HepG2 (cell line): ENCODE measurements around the gene ZCRB1. TPM values are rescaled to one million over a fixed set of nuclear protein-coding genes. Genes with fewer than 3 reads are reported as not detected.

Experiments used
- AFF4 ChIP-seq: sonication (generic); formaldehyde crosslinking; IDR thresholded peaks from 2 replicates; pipeline ENCODE4 v1.4.0; 2020; ENCODE audit warnings: missing genetic modification reagents
- AHDC1 ChIP-seq: sonication (generic); formaldehyde crosslinking; IDR thresholded peaks from 2 replicates; pipeline ENCODE4 v1.5.1; 2020; ENCODE audit warnings: mild to moderate bottlenecking, missing genetic modification reagents, borderline replicate concordance
- CENPX ChIP-seq: sonication (generic); formaldehyde crosslinking; IDR thresholded peaks from 2 replicates; pipeline ENCODE4 v1.9.0; 2021; ENCODE audit warnings: mild to moderate bottlenecking, missing genetic modification reagents, moderate library complexity
- FOSL2 ChIP-seq: sonication (generic); formaldehyde crosslinking; IDR thresholded peaks from 2 replicates; pipeline ENCODE4 v1.4.0; 2020; ENCODE audit warnings: missing genetic modification reagents
- HMG20A ChIP-seq: IDR thresholded peaks from 2 replicates; pipeline ENCODE4 v1.6.1; 2016; ENCODE audit warnings: borderline replicate concordance
- ZFP91 ChIP-seq: sonication (generic); formaldehyde crosslinking; IDR thresholded peaks from 2 replicates; pipeline ENCODE4 v1.9.0; 2022; ENCODE audit warnings: missing genetic modification reagents, mild to moderate bottlenecking, borderline replicate concordance
- ZNF367 ChIP-seq: sonication (generic); formaldehyde crosslinking; IDR thresholded peaks from 2 replicates; pipeline ENCODE4 v1.4.0; 2020; ENCODE audit warnings: missing genetic modification reagents, borderline replicate concordance
- ZNF543 ChIP-seq: sonication (generic); formaldehyde crosslinking; IDR thresholded peaks from 2 replicates; pipeline ENCODE4 v1.4.0; 2020; ENCODE audit warnings: mild to moderate bottlenecking, missing genetic modification reagents
- ZNF646 ChIP-seq: sonication (generic); formaldehyde crosslinking; IDR thresholded peaks from 2 replicates; pipeline ENCODE4 v1.9.0; 2021; ENCODE audit warnings: mild to moderate bottlenecking, missing genetic modification reagents
- ZNF878 ChIP-seq: sonication (generic); formaldehyde crosslinking; IDR thresholded peaks from 2 replicates; pipeline ENCODE4 v1.8.1; 2023; ENCODE audit warnings: mild to moderate bottlenecking, missing genetic modification reagents, moderate library complexity
- polyA plus RNA-seq, 8 experiments: library from polyadenylated mRNA; depleted of rRNA in 3 of 8; stranded (reverse) in 7 of 8; unstranded in 1 of 8; fragments of >200 nt; fragmentation: Illumina TruSeq in 4 of 8; extraction: Trizol in 4 of 8; gene quantifications; 2 replicates each; pipeline versions ENCODE4 v1.2.1 to v1.2.3, GENCODE V29; 2011 to 2016; ENCODE audit warnings: low read depth in 4 of 8, missing spikeins in 1 of 8, mixed read lengths in 1 of 8; ENCODE audit not compliant: insufficient read depth in 1 of 8
- total RNA-seq, 5 experiments: library from RNA; depleted of rRNA; stranded (reverse); fragments of >200 nt; fragmentation: Illumina TruSeq; extraction: Trizol; gene quantifications; 2 replicates each; pipeline ENCODE4 v1.2.3, GENCODE V29; 2016; ENCODE audit warnings: low read depth in 1 of 5

Gene ZCRB1
- total and polyA plus RNA-seq, 2 of the 13 experiments (the other 11 are each of a cell fraction or from before 2014, with no cell fraction given), result 43.5 to 49.8 TPM

- TF ChIP-seq CENPX (no peak), AFF4 (CRISPR knock-in tag) (no peak), FOSL2 (no peak), ZFP91 (peak; percentile 72; the same call in 1 of the 2 replicates), ZNF878 (no peak), HMG20A (CRISPR knock-in tag) (no peak), AHDC1 (CRISPR knock-in tag) (peak; percentile 55; the same call in 1 of the 2 replicates), ZNF543 (CRISPR knock-in tag) (no peak), ZNF367 (no peak), ZNF646 (CRISPR knock-in tag) (no peak)
Measured at GRCh38 chr12:42325653-42326474, at the start of gene ZCRB1, which contains the start of gene PPHLN1 (continued).
